ENCODE results near the gene GRID2.
A peak's percentile ranks its signal among the peaks of the same experiment; 100 is the strongest.
"Not testable (repeated sequence)": the region's sequence is repeated elsewhere in the genome, so short reads cannot be mapped to it uniquely, and the experiment has no call there.

The GRID2 gene

DNA sequence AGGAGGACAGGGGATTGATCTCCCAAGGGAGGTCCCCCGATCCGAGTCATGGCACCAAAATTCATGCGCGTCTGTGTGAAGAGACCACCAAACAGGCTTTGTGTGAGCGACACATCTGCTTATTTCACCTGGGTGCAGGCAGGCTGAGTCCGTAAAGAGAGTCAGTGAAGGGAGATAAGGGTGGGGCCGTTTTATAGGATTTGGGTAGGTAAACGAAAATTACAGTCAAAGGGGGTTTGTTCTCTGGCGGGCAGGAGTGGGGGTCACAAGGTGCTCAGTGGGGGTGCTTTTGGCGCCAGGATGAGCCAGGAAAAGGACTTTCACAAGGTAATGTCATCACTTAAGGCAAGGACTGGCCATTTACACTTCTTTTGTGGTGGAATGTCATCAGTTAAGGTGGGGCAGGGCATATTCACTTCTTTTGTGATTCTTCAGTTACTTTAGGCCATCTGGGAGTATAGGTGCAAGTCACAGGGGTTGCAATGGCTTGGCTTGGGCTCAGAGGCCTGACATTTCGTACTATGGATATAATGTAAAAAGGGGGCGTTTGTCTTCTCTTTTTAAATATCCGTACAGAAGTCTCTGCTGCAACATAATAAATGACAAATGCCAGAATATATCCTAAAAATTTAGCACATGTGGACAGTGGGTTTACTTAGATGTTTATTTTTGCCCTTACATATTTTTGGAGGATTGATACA is 140.5 kb downstream of the GRID2 start:
- not testable (repeated sequence) for FAIRE-seq

DNA sequence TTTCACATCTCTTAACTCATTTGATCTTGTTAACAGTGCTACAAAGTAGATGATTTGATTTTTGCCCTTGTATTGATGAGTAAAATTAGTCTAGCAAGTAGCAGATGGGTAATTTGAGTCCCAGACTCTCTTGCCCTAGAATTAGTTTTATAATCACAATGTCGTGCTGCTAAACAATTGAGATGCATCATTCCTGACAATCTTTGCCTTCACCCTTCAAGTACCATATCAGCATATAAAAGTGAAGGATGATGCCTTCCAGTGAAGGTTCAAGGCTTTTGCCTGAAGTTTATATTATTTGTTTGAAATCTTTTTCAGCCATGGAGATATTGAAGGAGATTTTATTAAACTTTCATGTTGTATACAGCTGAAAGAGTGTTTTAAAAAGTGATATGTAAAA is 141.4 kb downstream of the GRID2 start:
- FAIRE-seq = no peak

DNA sequence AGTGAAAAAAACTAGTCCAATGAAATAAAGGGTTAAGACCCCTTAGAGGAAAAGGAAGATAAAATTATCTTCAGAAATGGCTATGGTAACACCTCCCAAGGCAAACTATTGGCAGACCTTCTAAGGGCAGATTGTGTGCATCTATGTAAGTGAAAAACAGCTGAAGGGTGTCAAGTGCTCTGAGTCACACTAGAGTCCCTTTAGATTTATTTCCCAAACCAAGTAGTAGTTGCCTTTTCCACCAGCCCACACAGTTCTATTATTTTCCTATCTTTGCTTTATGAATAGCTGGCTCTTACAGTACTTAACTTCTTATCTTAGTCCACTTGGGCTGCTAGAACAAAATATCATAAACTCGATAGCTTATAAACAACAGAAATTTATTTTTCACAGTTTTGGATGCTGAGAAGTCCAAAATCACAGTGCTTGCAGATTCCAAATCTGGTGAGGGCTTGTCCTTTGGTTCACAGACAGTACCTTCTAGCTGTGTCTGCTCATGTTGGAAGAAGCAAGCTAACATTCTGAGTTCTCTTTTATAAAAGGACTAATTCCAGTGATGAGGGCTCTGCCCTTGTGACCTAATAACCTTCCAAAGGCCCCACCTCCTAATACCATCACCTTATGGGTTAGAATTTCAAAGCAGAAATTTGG is 143.6 kb downstream of the GRID2 start:
- FAIRE-seq = no peak

DNA sequence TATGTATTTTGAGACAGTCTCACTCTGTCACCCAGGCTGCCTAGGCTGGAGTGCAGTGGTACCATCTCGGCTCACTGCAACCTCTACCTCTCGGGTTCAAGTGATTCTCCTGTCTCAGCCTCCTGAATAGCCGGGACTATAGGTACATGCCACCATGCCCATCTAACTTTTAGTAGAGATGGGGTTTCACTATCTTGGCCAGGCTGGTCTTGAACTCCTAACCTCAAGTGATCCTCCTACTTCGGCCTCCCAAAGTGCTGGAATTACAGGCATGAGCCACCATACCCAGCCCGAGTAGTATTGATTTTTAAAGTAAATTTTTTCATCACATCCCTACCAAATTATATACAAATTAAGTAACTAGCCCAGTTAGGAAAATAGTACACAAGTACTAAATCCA is 144.4 kb downstream of the GRID2 start:
- not testable (repeated sequence) for FAIRE-seq

DNA sequence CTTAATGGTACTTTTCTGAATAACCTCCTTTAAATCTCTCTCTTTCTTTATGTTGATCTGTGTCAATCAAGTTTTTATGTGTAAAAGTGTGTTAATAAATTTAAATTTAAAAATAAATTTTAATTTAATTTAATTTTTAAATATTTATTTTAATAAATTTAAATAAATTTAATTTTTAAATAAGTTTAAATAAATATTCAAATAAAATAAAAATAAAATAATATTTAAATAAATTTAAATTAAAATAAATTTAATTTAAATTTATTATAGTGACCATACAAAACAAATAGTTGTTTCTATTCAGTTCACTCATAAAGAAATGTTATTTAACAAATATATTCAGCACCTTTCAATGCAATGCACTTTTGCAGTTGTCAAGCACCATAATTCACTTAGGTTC is 146.9 kb downstream of the GRID2 start:
- FAIRE-seq = no peak

DNA sequence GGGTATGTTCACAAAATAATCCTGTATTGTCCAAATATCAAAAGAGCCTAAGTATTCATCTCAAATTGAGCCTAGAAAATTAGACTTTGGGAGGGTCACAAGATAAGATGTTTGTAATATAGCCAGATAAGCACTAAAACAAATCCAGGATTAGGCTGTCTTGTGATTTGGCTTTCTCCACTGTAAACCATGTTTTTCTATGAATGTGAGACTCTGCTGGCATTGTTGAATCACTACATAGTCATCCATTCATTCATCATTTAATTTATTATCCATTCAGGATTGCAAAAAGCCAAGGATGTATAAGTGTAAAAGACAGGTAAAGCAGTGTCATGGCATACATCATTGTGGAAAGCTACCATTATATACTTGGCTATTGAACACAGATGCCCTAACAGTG is 148.0 kb downstream of the GRID2 start:
- FAIRE-seq = no peak

DNA sequence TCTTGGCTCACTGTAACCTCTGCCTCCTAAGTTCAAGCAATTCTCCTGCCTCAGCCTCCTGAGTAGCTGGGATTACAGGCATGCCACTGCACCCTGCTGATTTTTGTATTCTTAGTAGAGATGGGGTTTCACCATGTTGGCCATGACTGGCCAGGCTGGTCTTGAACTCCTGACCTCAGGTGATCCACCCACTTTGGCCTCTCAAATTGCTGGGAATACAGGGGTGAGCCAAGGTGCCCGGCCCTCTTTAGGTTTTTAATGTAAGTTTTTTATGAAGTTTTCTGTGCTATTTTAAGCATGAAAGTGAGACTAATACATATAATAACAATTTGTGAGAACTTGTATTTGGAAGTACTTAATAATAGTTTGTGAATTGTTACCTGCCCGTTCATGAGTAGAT is 148.6 kb downstream of the GRID2 start:
- not testable (repeated sequence) for FAIRE-seq

DNA sequence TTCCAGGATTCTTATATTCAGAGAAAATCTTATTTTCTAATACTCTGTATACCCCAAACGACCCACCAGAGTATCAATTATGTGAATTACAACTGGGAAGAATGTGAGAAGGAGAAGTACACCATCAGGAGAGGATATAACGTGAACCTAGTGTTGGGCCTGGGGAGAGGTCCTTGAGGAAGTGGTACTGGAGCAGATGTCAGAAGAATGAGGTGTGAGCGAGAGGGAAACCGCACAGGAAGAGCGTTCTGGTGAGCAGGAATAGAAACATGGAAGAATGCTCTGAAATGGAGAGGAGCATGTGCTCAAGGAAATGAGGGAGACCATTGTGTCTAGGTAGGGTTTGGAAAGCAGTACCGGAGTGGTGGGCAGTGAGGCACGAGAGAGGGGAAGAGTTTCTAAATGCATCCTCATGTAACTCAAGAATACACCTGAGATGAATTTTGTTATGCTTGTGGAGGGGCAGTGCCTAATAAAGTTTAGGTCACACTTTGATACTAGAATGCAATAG is 151.6 kb downstream of the GRID2 start:
- FAIRE-seq = no peak

DNA sequence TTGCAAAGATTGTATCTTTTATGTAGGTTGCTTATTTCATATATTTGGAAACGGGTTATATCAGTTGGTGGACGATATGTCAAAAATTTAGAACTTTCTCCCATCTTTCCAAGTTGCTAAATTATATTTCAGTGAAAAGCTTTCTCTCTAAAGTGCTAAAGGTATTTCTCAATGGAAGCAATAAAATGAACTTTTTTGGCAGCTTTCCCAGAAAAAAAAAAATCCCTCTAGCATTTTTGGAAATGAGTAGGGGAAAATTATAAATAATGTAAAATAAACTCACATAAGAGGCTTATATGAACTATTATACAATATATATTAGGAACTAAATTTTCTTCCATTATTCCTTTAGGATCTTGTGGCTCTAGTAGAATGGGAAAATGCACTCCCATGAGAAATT is 152.2 kb downstream of the GRID2 start:
- FAIRE-seq = no peak

DNA sequence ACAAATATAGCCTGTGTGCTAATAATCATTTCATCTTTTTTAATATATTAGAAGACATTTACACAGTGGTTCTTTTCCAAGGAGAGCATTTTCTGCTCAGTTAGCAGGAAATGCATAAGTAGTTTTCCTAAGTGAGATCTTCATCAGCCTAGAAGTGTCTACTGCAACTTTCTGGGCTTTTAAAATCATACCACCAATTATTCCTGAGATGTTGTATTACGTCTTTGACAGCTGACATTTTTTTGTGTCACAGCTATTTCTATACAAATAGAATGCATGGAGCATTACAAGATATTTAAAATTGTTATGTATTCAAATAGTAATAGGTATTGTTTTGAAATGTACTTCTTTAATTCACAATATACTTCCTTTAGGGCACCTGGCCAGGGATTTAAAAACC is 158.0 kb downstream of the GRID2 start:
- no peak for FAIRE-seq

DNA sequence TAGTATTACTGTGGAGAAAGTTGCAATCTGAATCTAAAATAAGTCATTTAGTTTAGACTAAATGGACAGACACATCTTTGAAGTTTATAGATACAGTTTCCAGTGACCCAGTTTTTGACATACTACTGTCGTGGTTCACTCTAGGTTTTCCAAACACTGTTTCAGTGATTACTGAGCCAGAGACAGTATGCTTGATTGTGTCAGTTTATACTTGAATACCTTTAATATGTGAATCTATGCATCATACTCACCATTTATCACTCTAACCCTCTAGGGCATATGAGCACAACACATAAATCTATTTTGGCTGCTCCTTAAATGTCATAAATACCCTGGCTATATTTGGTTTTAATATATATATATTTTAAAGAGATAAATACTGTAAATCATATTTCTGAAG is 173.5 kb downstream of the GRID2 start:
- peak; percentile 21 for FAIRE-seq

DNA sequence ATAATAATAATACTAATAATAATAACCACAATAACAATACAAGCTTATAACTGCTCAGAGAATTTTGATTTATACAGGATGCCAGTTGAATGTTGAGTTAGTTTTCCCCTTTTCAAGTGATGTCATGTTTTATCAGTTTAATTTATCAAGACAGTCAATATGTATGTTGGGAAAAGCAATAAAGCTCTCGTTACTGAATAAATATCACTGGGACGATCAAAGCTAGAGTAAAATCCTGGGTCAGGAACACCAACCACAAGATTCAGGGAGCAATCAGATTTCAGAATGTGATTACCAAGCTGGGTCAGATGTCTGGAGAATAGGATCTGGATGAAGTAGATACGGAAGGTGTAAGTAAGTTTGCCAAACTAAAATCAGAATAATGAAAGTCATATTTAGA is 179.6 kb downstream of the GRID2 start:
- FAIRE-seq = no peak

DNA sequence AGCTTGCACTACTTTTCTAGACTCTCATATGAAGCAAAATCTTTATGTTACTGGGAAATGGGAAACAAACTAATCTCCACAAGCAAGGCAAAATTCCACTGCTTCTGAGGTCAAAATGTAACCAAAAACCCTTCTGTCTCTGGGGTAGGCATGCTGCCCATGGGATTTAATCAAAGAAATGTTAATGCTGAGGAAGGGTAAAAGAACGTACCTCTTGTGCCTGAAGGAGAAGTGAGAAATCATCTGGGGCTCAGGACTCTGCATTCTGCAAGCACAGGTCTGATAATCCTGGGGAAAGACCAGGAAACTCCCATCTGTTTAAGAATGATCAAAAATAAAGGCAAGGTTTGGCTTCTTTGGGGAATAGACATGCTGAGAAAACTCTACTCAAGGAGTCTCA is 184.7 kb downstream of the GRID2 start:
- FAIRE-seq = no peak

DNA sequence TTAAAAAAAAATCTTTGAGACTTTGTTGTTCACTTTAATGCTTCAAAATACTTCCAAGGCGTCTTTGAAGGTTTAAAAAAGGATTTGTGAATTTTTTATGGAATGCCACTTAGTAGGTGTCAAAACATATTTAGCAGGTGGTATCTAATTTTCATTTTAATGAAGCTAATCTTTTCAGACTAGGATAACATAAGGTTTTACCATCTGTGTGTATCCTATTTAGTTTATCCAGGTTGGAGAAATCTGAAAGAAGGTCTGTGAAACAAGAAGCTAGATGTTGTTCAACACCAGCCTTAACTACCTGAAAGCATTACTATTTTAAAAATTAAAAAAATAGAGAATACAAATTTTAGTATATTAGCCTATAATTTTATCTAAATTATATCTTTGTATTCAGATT is 193.4 kb downstream of the GRID2 start:
- no peak for FAIRE-seq

DNA sequence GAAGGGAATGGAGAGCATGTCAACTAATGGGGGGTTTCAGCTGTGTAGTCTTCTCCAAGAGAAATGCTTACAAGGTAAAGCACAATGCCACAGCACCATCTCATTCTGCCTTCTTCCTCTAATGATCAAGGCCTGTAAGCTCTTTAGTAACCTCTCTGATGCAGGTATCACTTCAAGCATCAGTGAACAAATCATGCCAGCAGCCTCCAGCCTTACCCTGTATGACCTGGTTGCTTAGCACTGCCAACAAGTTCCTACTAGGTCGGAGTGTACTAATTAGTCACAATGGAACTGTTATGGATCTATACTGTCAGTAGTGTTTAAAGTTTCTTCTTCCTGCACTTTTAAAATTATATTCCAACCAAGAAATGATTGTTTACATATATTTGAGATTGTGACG is 197.7 kb downstream of the GRID2 start:
- peak; percentile 38 for FAIRE-seq

DNA sequence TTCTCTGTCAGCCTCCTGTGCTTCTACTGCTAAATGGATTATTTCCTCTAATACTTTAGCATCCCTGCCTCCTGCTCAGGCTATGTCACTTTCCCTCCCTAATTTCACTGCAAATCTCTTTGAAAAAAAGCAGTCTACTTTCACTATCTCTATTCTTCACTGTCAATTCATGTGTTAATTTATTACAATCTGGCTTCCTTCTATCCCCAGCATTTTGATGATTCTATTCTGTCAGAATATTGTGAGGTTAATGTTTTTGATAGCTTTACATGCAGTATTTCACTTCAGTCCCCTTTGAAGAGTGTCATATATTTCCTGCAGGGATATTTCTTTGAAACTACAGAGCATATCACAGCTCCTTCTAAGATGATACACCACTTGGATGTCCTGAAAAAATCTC is 203.2 kb downstream of the GRID2 start:
- no peak for FAIRE-seq

DNA sequence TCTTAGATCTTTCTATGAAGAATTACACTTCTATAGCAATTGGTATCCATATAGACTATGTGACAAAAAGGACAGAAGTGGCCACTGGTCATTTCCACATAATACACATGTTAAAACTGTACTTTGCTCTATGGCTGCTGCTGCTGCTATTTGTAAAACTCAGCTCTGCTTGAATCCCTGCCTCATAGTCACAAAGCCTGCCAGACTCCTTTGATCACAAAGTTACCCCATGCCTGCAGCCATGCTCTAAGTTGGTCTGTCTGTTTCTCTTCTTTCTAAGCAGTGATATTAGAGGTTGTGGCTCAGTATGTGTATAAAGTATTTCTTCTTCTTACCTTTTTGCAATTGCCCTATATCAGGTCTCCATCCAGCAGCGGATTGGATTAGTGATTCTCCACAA is 210.9 kb downstream of the GRID2 start:
- no peak for FAIRE-seq

DNA sequence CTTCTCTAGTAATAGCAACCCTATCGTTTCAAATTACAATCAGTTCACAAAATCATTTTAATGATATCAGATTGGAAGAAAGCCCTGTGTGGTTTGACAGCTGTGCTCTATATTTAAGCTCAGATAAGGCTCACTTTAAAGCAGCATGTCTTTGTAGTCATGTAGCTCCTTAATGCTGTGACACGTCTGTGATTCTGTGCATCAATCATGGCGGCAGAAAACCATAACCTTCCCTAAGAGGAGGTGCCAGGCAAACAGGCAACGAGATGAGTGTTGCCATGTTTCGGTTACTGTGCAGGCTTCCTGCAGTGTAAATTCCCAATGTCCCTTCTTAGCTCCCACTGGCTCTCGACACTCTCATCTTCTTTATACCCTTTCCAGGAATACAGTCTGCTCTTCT is 212.7 kb downstream of the GRID2 start:
- no peak for FAIRE-seq

DNA sequence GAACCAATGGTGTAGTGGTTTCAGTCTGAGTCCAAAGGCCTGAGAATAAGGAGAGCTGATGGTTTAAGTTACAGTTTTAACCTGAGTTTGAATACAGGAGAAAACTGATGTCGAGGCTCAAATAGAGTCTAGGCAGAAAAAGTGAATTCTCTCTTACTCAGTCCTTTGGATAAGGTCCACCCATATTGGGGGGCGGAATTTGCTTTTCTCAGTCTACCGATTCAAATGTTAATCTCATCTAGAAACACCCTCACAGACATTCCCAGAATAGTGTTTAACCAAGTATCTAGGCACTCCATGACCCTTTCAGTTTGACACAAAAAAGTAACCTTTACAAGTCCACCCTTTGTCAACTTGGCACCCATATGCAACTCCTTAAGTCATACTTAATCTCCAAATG is 216.0 kb downstream of the GRID2 start:
- FAIRE-seq = no peak

DNA sequence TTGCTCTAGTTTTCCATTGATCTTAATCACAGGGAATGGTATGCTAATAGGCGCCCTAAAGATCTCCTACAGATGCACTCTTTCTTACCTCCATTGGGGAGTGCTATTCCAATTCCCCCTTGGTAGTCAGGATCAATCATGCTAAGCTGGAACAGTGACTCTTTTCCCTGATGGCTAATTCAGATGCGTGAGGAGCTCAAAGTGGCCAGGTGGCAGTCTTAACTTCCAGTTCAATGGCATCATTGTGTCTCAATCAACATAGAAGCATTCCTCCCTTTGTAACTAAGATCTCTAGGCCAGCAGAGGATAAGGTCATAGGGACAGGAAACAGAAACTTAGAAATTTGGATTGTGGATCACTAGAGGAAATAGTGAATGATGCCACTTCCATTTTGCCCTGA is 216.8 kb downstream of the GRID2 start:
- FAIRE-seq = no peak

DNA sequence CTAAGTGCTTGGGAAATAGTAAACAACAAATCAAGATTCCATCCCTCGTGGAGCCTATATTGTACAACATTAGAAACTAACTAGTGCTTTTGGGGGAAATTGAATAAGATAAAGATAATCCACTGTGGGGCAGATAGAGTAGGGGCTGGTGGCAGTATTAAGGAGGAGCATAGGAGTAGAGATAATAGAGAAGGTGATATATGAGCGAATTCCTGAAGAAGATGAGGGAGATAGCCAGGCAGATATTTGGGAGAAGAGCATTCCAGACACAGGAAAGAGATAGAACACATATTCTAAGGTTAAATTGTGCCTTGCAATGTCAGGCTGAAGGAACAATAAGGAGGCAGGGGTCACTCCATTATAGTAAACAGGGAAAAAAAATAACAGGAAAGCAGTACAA is 218.2 kb downstream of the GRID2 start:
- FAIRE-seq = no peak

DNA sequence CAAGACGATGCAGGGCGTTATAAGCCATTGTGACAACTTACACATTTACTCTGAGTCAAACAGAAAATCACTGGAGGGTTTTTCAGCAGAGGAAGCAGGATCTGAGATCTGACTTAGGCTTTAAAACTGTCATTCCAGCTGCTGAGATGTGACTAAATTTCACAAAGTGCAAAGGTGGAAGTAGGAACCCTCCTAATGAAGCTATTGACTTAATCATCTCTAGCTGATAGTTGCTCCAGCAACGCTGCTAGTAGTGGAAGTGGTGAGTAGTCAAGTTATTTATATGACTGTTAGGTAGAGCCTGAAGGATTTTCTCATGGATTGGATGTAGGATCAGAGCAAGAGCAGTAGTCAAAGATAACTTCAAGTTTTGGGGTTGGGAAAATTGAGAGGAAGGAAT is 218.6 kb downstream of the GRID2 start:
- FAIRE-seq = no peak

DNA sequence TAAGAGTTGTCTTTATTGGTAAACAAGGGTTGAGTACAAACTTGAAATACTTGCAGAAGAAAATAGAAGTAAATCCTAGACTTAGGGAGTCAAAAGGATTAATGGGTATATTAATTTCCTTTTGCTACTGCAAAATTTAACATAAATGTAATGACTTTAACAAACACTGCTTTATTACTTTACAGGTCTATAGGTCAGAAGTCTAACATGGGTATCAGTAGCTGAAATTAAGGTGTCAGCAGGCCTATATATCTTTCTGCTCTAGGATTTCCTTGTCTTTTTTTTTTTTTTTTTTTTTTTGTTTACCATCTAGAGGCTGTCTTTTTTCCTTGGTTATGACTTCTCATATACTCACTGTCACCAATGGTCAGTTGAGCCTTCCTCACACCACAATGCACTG is 220.4 kb downstream of the GRID2 start:
- no peak for FAIRE-seq

DNA sequence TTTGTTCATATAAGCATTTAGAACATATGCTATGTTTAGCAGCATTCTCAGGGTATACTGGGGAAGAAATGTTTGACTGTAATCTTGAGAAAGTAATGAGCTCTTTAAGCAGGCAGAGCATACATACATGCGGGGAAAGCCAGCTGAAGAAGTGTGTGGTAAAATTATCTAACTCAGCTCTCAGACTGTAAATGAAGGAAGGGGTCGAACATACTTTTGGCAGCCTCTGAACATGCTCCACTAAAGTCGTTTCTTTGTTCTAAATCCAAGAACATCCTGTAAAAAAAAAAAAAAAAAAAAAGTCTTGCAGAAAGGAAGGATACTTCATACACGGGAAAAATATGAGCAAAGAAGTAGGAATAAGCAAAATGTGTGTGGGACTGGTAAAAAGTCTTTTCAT is 224.8 kb downstream of the GRID2 start:
- no peak for FAIRE-seq

DNA sequence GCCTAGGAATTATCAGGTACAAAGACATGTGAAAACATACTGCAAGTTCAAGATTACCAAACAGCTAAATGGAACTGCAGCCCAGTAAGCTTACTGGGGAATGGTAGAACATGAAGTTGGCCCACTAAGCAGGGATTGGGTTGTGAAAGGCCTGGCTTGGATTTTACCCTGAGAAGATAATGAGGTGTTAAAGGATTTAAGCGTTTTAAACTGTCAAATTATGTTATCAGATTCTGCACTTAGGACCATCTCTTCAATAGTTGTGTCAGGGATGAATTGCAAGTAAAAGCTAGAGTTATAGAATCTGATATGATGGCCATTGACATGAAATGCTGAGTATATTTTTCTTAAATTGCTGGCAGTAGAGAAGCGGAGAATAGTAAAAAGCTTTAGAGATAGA is 225.7 kb downstream of the GRID2 start:
- FAIRE-seq = no peak

Data from islet of Langerhans (tissue), 1 donor.